ENCODE data around the gene NFYC. TPM values are rescaled to one million over a fixed set of nuclear protein-coding genes. Genes with fewer than 3 reads are reported as not detected.

Gene NFYC
- total RNA-seq, 1 donor = 24.2 TPM

DNA sequence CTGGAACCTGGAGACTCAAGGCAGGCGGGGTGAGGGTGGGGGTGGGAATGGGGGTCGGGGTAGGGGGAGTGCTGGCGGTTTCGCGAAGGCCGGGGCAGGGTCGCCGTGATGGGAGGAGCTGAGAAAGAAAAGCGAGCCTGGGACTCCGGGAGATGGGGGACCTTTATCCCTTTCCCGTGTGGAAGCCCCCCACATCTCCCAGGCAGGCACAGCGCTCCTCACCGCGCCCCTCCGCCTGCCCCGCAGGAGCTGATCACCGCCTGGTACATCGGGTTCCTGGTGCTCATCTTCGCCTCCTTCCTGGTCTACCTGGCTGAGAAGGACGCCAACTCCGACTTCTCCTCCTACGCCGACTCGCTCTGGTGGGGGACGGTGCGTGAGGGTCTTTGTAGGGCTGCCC is 127.6 kb downstream of the NFYC start:
- no peak overlapping the region for H2AFZ ChIP-seq (ENCODE audit: low read length)
- no peaks in the 10 kb centered on the region for H3K9me3 ChIP-seq (ENCODE audit: low read depth, low read length)
- TF ChIP-seq, protein P1, sequence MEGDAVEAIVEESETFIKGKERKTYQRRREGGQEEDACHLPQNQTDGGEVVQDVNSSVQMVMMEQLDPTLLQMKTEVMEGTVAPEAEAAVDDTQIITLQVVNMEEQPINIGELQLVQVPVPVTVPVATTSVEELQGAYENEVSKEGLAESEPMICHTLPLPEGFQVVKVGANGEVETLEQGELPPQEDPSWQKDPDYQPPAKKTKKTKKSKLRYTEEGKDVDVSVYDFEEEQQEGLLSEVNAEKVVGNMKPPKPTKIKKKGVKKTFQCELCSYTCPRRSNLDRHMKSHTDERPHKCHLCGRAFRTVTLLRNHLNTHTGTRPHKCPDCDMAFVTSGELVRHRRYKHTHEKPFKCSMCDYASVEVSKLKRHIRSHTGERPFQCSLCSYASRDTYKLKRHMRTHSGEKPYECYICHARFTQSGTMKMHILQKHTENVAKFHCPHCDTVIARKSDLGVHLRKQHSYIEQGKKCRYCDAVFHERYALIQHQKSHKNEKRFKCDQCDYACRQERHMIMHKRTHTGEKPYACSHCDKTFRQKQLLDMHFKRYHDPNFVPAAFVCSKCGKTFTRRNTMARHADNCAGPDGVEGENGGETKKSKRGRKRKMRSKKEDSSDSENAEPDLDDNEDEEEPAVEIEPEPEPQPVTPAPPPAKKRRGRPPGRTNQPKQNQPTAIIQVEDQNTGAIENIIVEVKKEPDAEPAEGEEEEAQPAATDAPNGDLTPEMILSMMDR (IDR thresholded peaks at IDR 0.05; ENCODE audit: extremely low read depth, low read depth, low read length) = no peak
- H3K79me2 ChIP-seq (ENCODE audit: insufficient read depth, low read length) = no peaks in the 10 kb centered on the region
- H3K27me3 ChIP-seq (ENCODE audit: insufficient read depth, low read length) = peaks cover 16% of the 10 kb centered on the region
- no peaks in the 10 kb centered on the region for H4K20me1 ChIP-seq (ENCODE audit: insufficient read depth, low read length)
- no peak overlapping the region for H3K4me3 ChIP-seq (ENCODE audit: insufficient read depth, low read length)
- H3K4me2 ChIP-seq (ENCODE audit: insufficient read depth, low read length) = no peak overlapping the region
- no peaks in the 10 kb centered on the region for H3K36me3 ChIP-seq (ENCODE audit: insufficient read depth, low read length)
- peak; percentile 36 for DNase-seq (ENCODE audit: insufficient read length, low spot score, missing footprints)
- H3K27ac ChIP-seq (ENCODE audit: low read depth, low read length) = no peak overlapping the region
- H3K4me1 ChIP-seq (ENCODE audit: insufficient read depth, low read length) = no peaks in the 10 kb centered on the region

DNA sequence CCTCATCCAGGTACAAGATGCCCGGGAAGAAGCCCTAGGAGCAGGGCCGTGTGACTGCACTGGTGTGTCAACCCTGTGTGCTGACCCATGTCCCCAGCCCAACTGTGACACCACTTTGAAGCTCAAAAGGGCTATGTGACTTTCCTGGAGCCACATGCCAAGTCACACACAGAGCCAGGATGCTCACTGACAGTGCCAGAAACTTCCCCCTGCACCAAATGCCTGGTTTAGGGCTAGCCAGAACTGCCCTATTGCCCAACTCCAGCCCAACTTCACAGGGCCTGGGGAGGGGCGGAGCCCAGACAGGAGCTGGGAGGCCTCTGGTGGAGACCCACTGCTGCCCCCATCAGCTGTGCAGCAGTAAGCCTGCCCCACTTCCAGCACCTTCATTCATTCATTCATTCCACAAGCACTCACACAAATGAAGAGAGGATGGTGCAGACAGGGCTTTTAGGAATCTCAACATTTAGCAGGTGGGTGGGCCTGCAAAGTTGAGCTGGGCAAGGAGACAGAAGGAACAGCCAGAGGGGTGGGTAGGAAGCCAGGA is 128.8 kb downstream of the NFYC start:
- H3K27me3 ChIP-seq (ENCODE audit: insufficient read depth, low read length) = peaks cover 16% of the 10 kb centered on the region
- H3K27ac ChIP-seq (ENCODE audit: low read depth, low read length) = no peak overlapping the region
- DNase-seq (ENCODE audit: insufficient read length, low spot score, missing footprints) = peak; percentile 31
- no peak overlapping the region for H3K4me3 ChIP-seq (ENCODE audit: insufficient read depth, low read length)
- H4K20me1 ChIP-seq (ENCODE audit: insufficient read depth, low read length) = no peaks in the 10 kb centered on the region
- no peaks in the 10 kb centered on the region for H3K36me3 ChIP-seq (ENCODE audit: insufficient read depth, low read length)
- H2AFZ ChIP-seq (ENCODE audit: low read length) = no peak overlapping the region
- H3K9me3 ChIP-seq (ENCODE audit: low read depth, low read length) = no peaks in the 10 kb centered on the region
- peaks cover 10% of the 10 kb centered on the region for H3K4me1 ChIP-seq (ENCODE audit: insufficient read depth, low read length)
- TF ChIP-seq, protein P1 (IDR thresholded peaks at IDR 0.05; ENCODE audit: extremely low read depth, low read depth, low read length) = no peak
- no peaks in the 10 kb centered on the region for H3K79me2 ChIP-seq (ENCODE audit: insufficient read depth, low read length)
- H3K4me2 ChIP-seq (ENCODE audit: insufficient read depth, low read length) = no peak overlapping the region

Small RNA genes lying within 50 kb of the gene (small RNA-seq; reads per million reads assigned to genes)
- gene MIR30C1 (5.6 reads per million, percentile 88 among the genes with 10 or more reads in this experiment), gene MIR30E (5,525 reads per million, percentile 100 among the genes with 10 or more reads in this experiment), gene RN7SL326P (not detected)

Other genes with a start within 250 kb of the NFYC start
- 4.7 and 5.6 TPM in 2 replicates for gene ZFP69B, start 241.2 kb upstream of the NFYC start, total RNA-seq
- gene ZFP69, start 214.4 kb upstream of the NFYC start, total RNA-seq = 3.6 and 4.4 TPM in 2 replicates
- 10.0 and 12.3 TPM in 2 replicates for gene EXO5, start 182.9 kb upstream of the NFYC start, total RNA-seq
- 3.6 and 3.8 TPM in 2 replicates for gene ZNF684, start 160.1 kb upstream of the NFYC start, total RNA-seq
- 3.5 and 6.2 TPM in 2 replicates for gene RIMS3, start 26.0 kb upstream of the NFYC start, total RNA-seq
- not detected in 2 replicates for gene KCNQ4, start 92.1 kb downstream of the NFYC start, total RNA-seq
- gene CITED4, start 170.7 kb downstream of the NFYC start, total RNA-seq = 1.2 and 3.3 TPM in 2 replicates